DMS53 treated with DMSO at 0.1 percent for 48 hours (cell line): ENCODE measurements around the gene TCN1.
A peak's percentile ranks its signal among the peaks of the same experiment; 100 is the strongest.
"Not testable (repeated sequence)": the region's sequence is repeated elsewhere in the genome, so short reads cannot be mapped to it uniquely, and the experiment has no call there.

Experiments
- DNase-seq: peaks from one replicate; lab custom pipeline; 2025; ENCODE audit not compliant: unreplicated experiment; lab: John Stamatoyannopoulos, UW

Gene TCN1

GRCh38 chr11:59857439-59858434 is 8.6 kb downstream of the TCN1 start:
- peak; percentile 9 for DNase-seq

GRCh38 chr11:59854871-59855270 is 11.4 kb downstream of the TCN1 start:
- no peak for DNase-seq

GRCh38 chr11:59851416-59851815 is 14.9 kb downstream of the TCN1 start:
- DNase-seq, result not testable (repeated sequence)

GRCh38 chr11:59849551-59849950 is 16.7 kb downstream of the TCN1 start:
- DNase-seq, result not testable (repeated sequence)

- no peak for DNase-seq
Measured at GRCh38 chr11:59849129-59849528, 17.2 kb downstream of the TCN1 start.

- DNase-seq, result not testable (repeated sequence)
Measured at GRCh38 chr11:59848439-59848838, 17.8 kb downstream of the TCN1 start.

GRCh38 chr11:59847626-59848025 is 18.7 kb downstream of the TCN1 start:
- DNase-seq, result no peak

GRCh38 chr11:59846556-59846955 is 19.7 kb downstream of the TCN1 start:
- DNase-seq, result no peak

GRCh38 chr11:59845399-59845798 is 20.9 kb downstream of the TCN1 start, which contains the start of gene CBLIF:
Gene CBLIF, minus strand, starts transcription at chr11:59845499. Its CDS starts 46 bp downstream, at chr11:59845453.
- no peak for DNase-seq

GRCh38 chr11:59842316-59842715 is 24.0 kb downstream of the TCN1 start:
- DNase-seq, result no peak

- DNase-seq, result no peak
Measured at GRCh38 chr11:59841514-59841913, 24.8 kb downstream of the TCN1 start.

- DNase-seq, result no peak
Measured at GRCh38 chr11:59839615-59840014, 26.7 kb downstream of the TCN1 start.

- DNase-seq, result no peak
Measured at GRCh38 chr11:59833602-59834001, 32.7 kb downstream of the TCN1 start.

- no peak for DNase-seq
Measured at GRCh38 chr11:59829358-59829757, 36.9 kb downstream of the TCN1 start.

GRCh38 chr11:59822989-59823566 is 43.2 kb downstream of the TCN1 start:
- DNase-seq, result peak; percentile 51

GRCh38 chr11:59818572-59818971 is 47.7 kb downstream of the TCN1 start:
- no peak for DNase-seq

GRCh38 chr11:59816434-59816833 is 49.9 kb downstream of the TCN1 start:
- not testable (repeated sequence) for DNase-seq

GRCh38 chr11:59815754-59816153 is 50.5 kb downstream of the TCN1 start:
- DNase-seq, result no peak

- no peak for DNase-seq
Measured at GRCh38 chr11:59814021-59814420, 52.3 kb downstream of the TCN1 start.

- no peak for DNase-seq
Measured at GRCh38 chr11:59813364-59813763, 52.9 kb downstream of the TCN1 start.

GRCh38 chr11:59812220-59812619 is 54.1 kb downstream of the TCN1 start:
- DNase-seq, result no peak

GRCh38 chr11:59810911-59811259 is 55.4 kb downstream of the TCN1 start:
- no peak for DNase-seq
